ENCODE results near the gene NLRC3. TPM values are rescaled to one million over a fixed set of nuclear protein-coding genes. Genes with fewer than 3 reads are reported as not detected.

The NLRC3 gene
- total and polyA plus RNA-seq, 4 donors, result 0.35 to 2.2 (median 1.0) TPM

DNA sequence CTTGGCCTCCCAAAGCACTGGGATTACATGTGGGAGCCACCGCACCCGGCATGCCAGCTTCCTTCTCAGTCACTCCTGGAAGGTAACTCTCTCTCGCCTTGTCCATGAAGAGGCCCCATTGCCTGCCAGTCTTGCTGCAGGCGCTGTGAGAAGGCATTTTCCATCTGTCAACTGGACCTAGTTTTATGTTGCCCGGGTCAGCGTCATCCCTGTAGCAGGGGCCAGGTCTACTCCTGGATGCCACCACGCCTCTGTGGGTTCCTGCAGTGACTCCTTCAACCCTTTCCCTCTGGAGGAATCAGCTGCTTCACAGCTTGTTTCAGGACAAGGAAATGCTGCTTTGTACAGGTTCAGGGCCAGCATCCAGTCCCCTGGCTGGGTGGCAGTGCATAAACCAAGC is 2.6 kb upstream of the NLRC3 start:
- WGBS, result 97% methylated on average over 7 of the region's 7 CpGs
- peaks cover 0 to 2% (median 0%) of the 10 kb centered on the region in 4 donors for H3K4me1 ChIP-seq (ENCODE audit: control insufficient read depth in 4 of 4, insufficient read depth in 4 of 4, low read length in 3 of 4)

DNA sequence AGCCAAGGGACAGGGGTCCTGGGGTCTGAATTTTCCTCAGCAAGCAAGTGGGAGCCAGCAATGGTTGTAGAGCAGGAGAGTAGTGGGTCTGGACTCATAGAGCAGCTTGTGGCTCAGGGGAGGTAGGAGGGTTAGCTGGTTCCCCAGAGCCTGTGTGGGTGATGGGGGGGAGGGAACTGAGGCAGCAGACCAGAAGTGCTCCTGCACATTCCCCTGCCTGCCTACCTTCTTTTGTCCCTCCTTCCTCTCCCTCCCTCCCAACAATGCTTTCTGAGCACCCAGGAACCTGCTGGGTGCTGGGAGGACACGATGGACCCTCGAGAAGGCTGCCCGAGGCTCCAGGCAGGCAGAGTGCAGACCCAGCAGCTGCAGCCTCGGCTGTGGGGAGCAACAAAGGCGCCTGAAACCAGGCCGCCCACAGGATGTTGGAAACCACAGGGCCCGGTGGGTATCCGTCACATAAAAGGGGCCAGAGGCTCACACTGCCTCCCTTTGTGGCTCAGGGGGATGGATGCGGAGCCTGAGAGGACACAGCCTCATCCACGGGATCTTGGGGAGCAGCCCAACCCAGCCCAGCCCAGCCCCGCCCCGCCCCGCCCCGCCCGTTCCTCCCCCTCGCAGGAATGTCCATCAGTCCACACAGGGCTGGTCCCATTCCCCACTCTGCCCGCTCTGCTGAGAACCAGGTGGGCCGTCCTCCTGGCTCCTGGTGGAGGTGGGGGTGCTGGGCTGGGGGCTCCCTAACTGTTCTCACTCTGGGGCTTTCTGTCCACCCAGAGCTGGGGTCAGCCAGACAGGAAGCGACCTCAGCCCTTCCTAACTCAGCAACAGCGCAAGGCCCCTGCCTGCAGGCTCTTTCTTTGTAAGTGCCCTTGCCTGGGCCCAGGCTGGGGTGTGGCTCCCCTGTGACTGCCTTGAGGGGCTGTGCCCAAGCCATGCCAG is 1.7 kb upstream of the NLRC3 start:
- H3K27me3 ChIP-seq (ENCODE audit: control insufficient read depth in 4 of 4, insufficient read depth in 4 of 4, low read length in 3 of 4), result peaks cover 0 to 2% (median 0%) of the 10 kb centered on the region in 4 donors
- WGBS, result 52% methylated on average over 20 of the region's 20 CpGs
- peaks cover 0 to 2% (median 0%) of the 10 kb centered on the region in 4 donors for H3K4me1 ChIP-seq (ENCODE audit: control insufficient read depth in 4 of 4, insufficient read depth in 4 of 4, low read length in 3 of 4)
- no peaks in the 10 kb centered on the region for H3K9me3 ChIP-seq (ENCODE audit: control insufficient read depth in 4 of 4, low read length in 3 of 4)
- H3K36me3 ChIP-seq (ENCODE audit: control insufficient read depth in 4 of 4, insufficient read depth in 3 of 4, low read depth in 1 of 4, low read length in 3 of 4), result peaks cover 0 to 7% (median 1%) of the 10 kb centered on the region in 4 donors
- DNase-seq (ENCODE audit: low spot score), result no peak
- TF ChIP-seq JUND (IDR thresholded peaks at IDR 0.05) (no peak), SP1 (IDR thresholded peaks at IDR 0.05) (no peak), NR2F2 (IDR thresholded peaks at IDR 0.05) (no peak), HNF4A (conservative IDR thresholded peaks at IDR 0.05) (no peak), FOXA1 (IDR thresholded peaks at IDR 0.05) (no peak), RAD21 (IDR thresholded peaks at IDR 0.05) (no peak), GABPA (IDR thresholded peaks at IDR 0.05 in 1 of 2, conservative IDR thresholded peaks at IDR 0.05 in 1 of 2) (no peak), HNF4G (IDR thresholded peaks at IDR 0.05) (no peak), YY1 (IDR thresholded peaks at IDR 0.05) (no peak), RXRA (IDR thresholded peaks at IDR 0.05) (no peak)
- TF ChIP-seq, protein P1, sequence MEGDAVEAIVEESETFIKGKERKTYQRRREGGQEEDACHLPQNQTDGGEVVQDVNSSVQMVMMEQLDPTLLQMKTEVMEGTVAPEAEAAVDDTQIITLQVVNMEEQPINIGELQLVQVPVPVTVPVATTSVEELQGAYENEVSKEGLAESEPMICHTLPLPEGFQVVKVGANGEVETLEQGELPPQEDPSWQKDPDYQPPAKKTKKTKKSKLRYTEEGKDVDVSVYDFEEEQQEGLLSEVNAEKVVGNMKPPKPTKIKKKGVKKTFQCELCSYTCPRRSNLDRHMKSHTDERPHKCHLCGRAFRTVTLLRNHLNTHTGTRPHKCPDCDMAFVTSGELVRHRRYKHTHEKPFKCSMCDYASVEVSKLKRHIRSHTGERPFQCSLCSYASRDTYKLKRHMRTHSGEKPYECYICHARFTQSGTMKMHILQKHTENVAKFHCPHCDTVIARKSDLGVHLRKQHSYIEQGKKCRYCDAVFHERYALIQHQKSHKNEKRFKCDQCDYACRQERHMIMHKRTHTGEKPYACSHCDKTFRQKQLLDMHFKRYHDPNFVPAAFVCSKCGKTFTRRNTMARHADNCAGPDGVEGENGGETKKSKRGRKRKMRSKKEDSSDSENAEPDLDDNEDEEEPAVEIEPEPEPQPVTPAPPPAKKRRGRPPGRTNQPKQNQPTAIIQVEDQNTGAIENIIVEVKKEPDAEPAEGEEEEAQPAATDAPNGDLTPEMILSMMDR (IDR thresholded peaks at IDR 0.05; ENCODE audit: low read depth, low read length, missing input control), result no peak
- TF ChIP-seq, protein P2, sequence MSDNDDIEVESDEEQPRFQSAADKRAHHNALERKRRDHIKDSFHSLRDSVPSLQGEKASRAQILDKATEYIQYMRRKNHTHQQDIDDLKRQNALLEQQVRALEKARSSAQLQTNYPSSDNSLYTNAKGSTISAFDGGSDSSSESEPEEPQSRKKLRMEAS (IDR thresholded peaks at IDR 0.05), result no peak
- TF ChIP-seq, protein P3, sequence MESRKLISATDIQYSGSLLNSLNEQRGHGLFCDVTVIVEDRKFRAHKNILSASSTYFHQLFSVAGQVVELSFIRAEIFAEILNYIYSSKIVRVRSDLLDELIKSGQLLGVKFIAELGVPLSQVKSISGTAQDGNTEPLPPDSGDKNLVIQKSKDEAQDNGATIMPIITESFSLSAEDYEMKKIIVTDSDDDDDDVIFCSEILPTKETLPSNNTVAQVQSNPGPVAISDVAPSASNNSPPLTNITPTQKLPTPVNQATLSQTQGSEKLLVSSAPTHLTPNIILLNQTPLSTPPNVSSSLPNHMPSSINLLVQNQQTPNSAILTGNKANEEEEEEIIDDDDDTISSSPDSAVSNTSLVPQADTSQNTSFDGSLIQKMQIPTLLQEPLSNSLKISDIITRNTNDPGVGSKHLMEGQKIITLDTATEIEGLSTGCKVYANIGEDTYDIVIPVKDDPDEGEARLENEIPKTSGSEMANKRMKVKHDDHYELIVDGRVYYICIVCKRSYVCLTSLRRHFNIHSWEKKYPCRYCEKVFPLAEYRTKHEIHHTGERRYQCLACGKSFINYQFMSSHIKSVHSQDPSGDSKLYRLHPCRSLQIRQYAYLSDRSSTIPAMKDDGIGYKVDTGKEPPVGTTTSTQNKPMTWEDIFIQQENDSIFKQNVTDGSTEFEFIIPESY (IDR thresholded peaks at IDR 0.05), result no peak
- H3K4me3 ChIP-seq (ENCODE audit: low read depth in 1 of 3, low read length in 3 of 3), result no peak overlapping the region
- H3K9ac ChIP-seq (ENCODE audit: low read depth in 1 of 2, low read length in 2 of 2), result no peak overlapping the region
- H3K27ac ChIP-seq (ENCODE audit: low read depth in 1 of 2, low read length in 2 of 2), result peak overlapping the region in 1 of 2 donors; percentile 1

More for the DNA sequence above, 2.6 kb upstream of the NLRC3 start:
- Histone ChIP-seq H3K27me3 (ENCODE audit: control insufficient read depth in 4 of 4, insufficient read depth in 4 of 4, low read length in 3 of 4) (peaks cover 0 to 2% (median 0%) of the 10 kb centered on the region in 4 donors), H3K4me3 (ENCODE audit: low read depth in 1 of 3, low read length in 3 of 3) (no peak overlapping the region), H3K9me3 (ENCODE audit: control insufficient read depth in 4 of 4, low read length in 3 of 4) (no peaks in the 10 kb centered on the region), H3K9ac (ENCODE audit: low read depth in 1 of 2, low read length in 2 of 2) (no peak overlapping the region), H3K27ac (ENCODE audit: low read depth in 1 of 2, low read length in 2 of 2) (no peak overlapping the region), H3K36me3 (ENCODE audit: control insufficient read depth in 4 of 4, insufficient read depth in 3 of 4, low read depth in 1 of 4, low read length in 3 of 4) (peaks cover 0 to 7% (median 1%) of the 10 kb centered on the region in 4 donors)
- no peak for DNase-seq (ENCODE audit: low spot score)
- TF ChIP-seq TAF1 (conservative IDR thresholded peaks at IDR 0.05), result no peak
- TF ChIP-seq RAD21 (IDR thresholded peaks at IDR 0.05), result no peak
- TF ChIP-seq, protein P1 (IDR thresholded peaks at IDR 0.05; ENCODE audit: low read depth, low read length, missing input control), result no peak
- TF ChIP-seq, protein P4, sequence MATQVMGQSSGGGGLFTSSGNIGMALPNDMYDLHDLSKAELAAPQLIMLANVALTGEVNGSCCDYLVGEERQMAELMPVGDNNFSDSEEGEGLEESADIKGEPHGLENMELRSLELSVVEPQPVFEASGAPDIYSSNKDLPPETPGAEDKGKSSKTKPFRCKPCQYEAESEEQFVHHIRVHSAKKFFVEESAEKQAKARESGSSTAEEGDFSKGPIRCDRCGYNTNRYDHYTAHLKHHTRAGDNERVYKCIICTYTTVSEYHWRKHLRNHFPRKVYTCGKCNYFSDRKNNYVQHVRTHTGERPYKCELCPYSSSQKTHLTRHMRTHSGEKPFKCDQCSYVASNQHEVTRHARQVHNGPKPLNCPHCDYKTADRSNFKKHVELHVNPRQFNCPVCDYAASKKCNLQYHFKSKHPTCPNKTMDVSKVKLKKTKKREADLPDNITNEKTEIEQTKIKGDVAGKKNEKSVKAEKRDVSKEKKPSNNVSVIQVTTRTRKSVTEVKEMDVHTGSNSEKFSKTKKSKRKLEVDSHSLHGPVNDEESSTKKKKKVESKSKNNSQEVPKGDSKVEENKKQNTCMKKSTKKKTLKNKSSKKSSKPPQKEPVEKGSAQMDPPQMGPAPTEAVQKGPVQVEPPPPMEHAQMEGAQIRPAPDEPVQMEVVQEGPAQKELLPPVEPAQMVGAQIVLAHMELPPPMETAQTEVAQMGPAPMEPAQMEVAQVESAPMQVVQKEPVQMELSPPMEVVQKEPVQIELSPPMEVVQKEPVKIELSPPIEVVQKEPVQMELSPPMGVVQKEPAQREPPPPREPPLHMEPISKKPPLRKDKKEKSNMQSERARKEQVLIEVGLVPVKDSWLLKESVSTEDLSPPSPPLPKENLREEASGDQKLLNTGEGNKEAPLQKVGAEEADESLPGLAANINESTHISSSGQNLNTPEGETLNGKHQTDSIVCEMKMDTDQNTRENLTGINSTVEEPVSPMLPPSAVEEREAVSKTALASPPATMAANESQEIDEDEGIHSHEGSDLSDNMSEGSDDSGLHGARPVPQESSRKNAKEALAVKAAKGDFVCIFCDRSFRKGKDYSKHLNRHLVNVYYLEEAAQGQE (IDR thresholded peaks at IDR 0.05), result no peak
- TF ChIP-seq, protein P5, sequence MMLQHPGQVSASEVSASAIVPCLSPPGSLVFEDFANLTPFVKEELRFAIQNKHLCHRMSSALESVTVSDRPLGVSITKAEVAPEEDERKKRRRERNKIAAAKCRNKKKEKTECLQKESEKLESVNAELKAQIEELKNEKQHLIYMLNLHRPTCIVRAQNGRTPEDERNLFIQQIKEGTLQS (IDR thresholded peaks at IDR 0.05), result no peak
- no peak for TF ChIP-seq FOXA2 (IDR thresholded peaks at IDR 0.05)
- TF ChIP-seq HNF4G (IDR thresholded peaks at IDR 0.05), result no peak
